ENCODE data around the gene OSBPL10.

GRCh38 chr3:31918179-31919150 lies 62.6 kb downstream of the OSBPL10 start:
- no peak for TF ChIP-seq TAF1 (IDR thresholded peaks at IDR 0.05; ENCODE audit: low read depth, low read length)
- no peak for TF ChIP-seq POLR2AphosphoS5 (IDR thresholded peaks at IDR 0.05; ENCODE audit: low read depth, low read length)
- TF ChIP-seq POLR2A (IDR thresholded peaks at IDR 0.05; ENCODE audit: low read depth, low read length), result no peak
- no peak for TF ChIP-seq PAX5 (IDR thresholded peaks at IDR 0.05; ENCODE audit: insufficient read depth, low read length, severe bottlenecking)
